VCaP (cell line): ENCODE data around the gene BANF2.

Experiments used
- H3K27ac ChIP-seq: fragments of 450-650 bp; 2 replicates; pipeline ENCODE4 v1.5.1; 2017
- TF ChIP-seq, protein P1 (sequence below): fragments of 450-650 bp; conservative IDR thresholded peaks from 2 replicates; pipeline ENCODE4 v1.5.1; 2017; ENCODE audit warnings: mild to moderate bottlenecking, moderate library complexity

BANF2 gene

DNA sequence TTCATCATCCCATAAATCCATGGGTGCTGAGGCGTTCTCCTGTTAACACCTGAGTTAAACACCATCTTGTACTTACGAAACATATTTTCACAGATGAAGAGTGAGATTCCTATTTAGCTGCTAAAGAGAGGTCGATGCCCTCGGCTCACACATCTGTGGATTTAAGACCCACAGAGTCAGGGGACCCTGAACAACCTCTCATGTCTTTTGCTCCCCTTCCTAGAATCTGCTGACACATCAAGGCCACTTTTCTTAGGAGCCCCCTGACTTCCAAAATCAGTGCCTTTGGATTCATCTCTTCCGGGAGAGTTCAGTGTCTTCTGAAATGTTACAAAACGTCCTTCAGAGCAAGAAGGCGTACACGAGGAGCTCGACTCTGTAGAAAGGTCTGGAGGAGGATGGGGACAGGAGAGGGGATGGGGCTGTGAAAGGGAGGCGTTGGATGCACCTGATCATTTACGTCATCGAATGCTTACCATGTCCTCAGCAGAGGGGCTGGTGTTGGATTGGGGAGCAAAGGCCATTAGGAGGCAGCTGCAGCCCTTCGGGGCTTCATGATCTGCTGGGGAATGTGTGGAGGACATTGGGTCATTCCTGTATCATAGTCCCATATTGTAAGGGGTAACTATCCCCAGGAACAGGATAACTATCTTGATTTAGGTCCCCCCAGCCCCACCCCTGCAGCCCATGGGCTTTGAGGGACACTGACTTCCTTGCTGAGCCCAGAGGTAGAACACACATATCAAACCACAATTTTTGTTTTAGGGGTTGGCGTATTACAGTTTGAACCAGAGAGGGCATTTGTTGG, 22.9 kb downstream of the BANF2 start:
- H3K27ac ChIP-seq, result no peak overlapping the region
- TF ChIP-seq, protein P1, sequence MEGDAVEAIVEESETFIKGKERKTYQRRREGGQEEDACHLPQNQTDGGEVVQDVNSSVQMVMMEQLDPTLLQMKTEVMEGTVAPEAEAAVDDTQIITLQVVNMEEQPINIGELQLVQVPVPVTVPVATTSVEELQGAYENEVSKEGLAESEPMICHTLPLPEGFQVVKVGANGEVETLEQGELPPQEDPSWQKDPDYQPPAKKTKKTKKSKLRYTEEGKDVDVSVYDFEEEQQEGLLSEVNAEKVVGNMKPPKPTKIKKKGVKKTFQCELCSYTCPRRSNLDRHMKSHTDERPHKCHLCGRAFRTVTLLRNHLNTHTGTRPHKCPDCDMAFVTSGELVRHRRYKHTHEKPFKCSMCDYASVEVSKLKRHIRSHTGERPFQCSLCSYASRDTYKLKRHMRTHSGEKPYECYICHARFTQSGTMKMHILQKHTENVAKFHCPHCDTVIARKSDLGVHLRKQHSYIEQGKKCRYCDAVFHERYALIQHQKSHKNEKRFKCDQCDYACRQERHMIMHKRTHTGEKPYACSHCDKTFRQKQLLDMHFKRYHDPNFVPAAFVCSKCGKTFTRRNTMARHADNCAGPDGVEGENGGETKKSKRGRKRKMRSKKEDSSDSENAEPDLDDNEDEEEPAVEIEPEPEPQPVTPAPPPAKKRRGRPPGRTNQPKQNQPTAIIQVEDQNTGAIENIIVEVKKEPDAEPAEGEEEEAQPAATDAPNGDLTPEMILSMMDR, result no peak

DNA sequence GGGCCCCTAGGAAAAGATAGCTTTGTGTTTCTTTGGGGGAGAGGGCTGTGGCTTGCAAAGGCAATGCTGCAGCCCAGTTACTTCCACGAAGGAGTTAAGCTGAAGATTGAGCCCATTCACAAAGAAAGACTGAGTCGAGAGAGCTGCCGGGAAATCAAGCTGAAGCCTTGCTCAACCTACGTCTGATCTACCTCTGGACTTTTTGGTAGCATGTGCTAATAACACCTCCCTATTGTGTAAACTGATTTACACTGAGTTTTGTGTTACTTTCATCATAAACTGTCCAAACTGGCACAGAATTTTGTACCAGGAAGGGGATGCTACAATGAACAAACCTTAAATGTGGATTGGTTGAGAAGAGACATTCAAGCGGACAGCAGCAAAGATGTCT, 23.5 kb downstream of the BANF2 start:
- TF ChIP-seq, protein P1, result no peak
- H3K27ac ChIP-seq, result no peak overlapping the region

DNA sequence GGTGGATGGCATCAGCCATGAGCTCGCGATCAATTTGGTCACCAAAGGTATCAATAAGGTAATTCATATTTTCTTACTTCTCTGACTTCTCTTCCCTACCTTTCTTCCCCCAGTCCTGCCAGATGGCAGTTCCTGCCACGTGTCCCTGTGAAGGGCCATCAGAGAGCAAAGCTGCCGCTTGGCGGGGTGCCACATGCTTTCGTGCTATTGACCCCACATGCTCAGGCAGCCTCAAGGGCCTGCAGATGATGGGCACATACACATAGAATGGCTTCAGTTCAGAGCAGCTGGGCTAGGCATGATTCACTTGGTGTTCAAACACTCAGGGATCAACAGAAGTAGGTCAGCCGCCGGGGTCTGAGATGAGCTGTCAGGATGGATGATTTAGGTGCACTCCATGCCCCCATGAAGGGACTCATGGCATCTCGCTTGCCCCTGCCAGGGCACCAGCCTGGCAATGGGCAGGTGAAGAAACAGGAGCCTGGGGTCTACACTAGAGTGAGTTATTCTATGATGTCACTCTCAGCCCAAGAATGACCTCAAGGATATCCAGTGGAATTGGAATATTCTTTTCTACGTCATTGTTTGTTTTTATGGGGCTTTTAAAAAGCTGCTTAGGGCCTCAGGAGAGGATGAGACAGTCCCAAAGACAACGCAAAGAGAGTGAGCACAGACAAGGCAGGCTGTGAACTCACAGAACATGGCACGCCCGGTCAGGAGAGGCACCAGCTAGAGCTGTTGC, 25.5 kb downstream of the BANF2 start:
- no peak overlapping the region for H3K27ac ChIP-seq
- TF ChIP-seq, protein P1, result no peak

DNA sequence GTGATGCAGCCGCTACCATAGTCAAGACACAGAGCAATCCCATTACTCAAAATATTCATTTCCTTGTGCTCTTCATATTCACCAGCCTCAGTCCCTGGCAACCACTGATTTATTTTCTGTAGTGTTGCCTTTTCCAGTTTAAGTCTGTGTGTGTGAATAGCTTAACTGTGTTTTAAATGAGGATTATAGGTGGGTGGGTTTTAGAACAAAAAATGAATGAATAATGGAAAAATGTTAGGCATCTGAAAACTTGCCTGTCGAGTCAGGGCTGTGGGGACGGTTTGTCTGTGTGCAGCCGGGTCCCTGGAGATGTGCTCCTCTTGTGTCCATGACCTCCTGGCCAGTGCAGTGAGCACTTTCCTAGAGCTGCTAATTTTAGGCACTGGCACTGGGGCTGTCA, 27.1 kb downstream of the BANF2 start:
- TF ChIP-seq, protein P1, result no peak
- H3K27ac ChIP-seq, result no peak overlapping the region

DNA sequence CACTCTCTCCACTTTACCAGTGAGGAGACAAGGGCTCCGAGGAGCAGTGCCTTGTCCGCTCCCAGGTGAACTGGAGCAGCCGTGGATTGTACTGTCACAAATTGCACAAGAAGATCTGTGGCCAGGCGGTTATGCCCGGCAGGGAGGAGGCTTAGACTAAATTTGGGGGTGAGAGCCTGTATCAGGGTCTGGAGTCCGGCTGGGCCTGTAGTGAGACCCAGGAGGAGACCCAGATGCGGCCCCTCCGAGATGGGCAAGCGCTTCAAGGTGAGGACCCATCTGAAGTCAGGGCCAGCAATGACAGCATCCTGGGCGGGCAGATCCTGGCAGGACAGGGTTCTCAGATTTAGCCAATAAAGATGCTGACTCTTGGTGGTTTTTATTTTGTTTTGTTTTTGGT, 27.6 kb downstream of the BANF2 start:
- H3K27ac ChIP-seq, result no peak overlapping the region

DNA sequence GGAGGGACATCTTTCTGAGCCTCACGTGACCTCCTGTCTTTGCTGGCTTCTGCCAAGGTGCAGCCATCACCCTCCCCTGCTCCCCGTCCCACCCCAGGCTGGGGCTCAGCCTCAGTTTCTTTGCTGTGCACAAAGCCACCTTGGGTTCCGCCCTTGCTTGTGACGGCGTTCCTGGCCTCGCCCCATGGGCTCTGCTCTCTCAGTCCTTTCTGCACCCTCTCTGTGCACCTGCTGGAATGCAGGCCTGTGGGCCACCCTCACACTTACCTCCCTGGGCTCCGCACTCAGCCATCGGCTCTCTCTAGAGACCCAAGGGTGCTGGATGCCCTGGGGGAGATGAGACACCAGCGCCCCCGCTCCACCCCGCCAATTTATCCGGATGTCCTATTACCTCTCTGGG, 28.3 kb downstream of the BANF2 start:
- TF ChIP-seq, protein P1, result no peak
- H3K27ac ChIP-seq, result no peak overlapping the region

More for the DNA sequence above, 27.6 kb downstream of the BANF2 start:
- TF ChIP-seq, protein P1, result no peak

DNA sequence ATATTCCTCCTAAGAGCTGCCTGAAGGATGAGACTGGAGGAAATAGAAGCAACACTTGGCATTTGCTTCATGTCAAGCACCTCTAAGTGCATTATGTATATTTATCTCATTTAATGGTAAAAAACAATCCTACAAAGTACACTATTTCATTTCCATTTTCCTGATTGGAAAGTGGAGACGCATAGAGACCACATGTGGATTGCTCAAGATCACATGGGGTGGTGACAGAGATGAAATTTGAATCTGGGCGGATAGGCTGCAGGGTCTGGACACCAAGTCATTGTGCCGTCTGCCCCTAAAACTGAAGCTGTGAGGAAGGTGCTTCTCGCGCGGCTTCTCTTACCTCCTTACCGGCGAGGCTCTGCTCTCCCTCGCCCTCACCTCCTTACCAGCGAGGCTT, 30.3 kb downstream of the BANF2 start:
- TF ChIP-seq, protein P1, result no peak
- no peak overlapping the region for H3K27ac ChIP-seq
